Gastroesophageal sphincter (tissue), 4 donors: ENCODE data around the gene NPHP4. TPM values are rescaled to one million over a fixed set of nuclear protein-coding genes. Genes with fewer than 3 reads are reported as not detected.

Experiments
- ATAC-seq: fragments of 150-250 bp; one replicate; pipeline ENCODE4 v1.9.1; 2016; ENCODE audit warnings: mild to moderate bottlenecking, moderate library complexity
- H3K27ac ChIP-seq, 4 donors: fragments of 200-600 bp; sonication (generic) in 3 of 4; 1 replicate in 3 of 4; 2 replicates in 1 of 4; pipeline ENCODE4 v1.5.1; 2016 to 2019
- H3K27me3 ChIP-seq: fragments of 200-600 bp; sonication (generic); one replicate; pipeline ENCODE4 v1.5.1; 2019
- H3K36me3 ChIP-seq, 2 donors: fragments of 200-600 bp; sonication (generic); one replicate each; pipeline ENCODE4 v1.5.1; 2019; ENCODE audit warnings: control low read depth in 1 of 2
- H3K4me1 ChIP-seq, 3 donors: fragments of 200-600 bp; sonication (generic); 1 replicate in 2 of 3; 2 replicates in 1 of 3; pipeline ENCODE4 v1.5.1; 2016 to 2019; ENCODE audit warnings: control low read depth in 2 of 3
- H3K4me3 ChIP-seq, 2 donors: fragments of 200-600 bp; sonication (generic); one replicate each; pipeline ENCODE4 v1.5.1; 2019; ENCODE audit warnings: mild to moderate bottlenecking in 1 of 2, moderate library complexity in 1 of 2
- H3K9me3 ChIP-seq, 3 donors: fragments of 200-600 bp; sonication (generic); one replicate each; pipeline ENCODE4 v1.5.1; 2017 to 2019; ENCODE audit warnings: control low read depth in 2 of 3
- CTCF ChIP-seq, 4 experiments: fragments of 200-600 bp in 2 of 4; fragments of 450-650 bp in 2 of 4; sonication (generic) in 1 of 4; IDR thresholded peaks; one replicate each; pipeline ENCODE4 v1.5.1; 2017 to 2019; ENCODE audit warnings: antibody characterized with exemption in 4 of 4, mild to moderate bottlenecking in 2 of 4, moderate library complexity in 2 of 4
- EP300 ChIP-seq: sonication (generic); formaldehyde crosslinking; IDR thresholded peaks from one replicate; pipeline ENCODE4 v1.6.1; 2017; ENCODE audit warnings: antibody characterized with exemption, mild to moderate bottlenecking
- POLR2A ChIP-seq, 2 donors: fragments of 450-650 bp; IDR thresholded peaks; one replicate each; pipeline ENCODE4 v1.6.1; 2017; ENCODE audit warnings: antibody characterized with exemption in 2 of 2, mild to moderate bottlenecking in 2 of 2, moderate library complexity in 1 of 2
- POLR2AphosphoS5 ChIP-seq: sonication (generic); formaldehyde crosslinking; IDR thresholded peaks from one replicate; pipeline ENCODE4 v1.6.1; 2017; ENCODE audit warnings: antibody characterized with exemption
- WGBS, 2 donors: methylation state at CpG; one replicate each; pipeline ENCODE4 v1.1.5; 2018; ENCODE audit warnings: low coverage in 1 of 2; 5-methylcytosine and 5-hydroxymethylcytosine counted together
- total RNA-seq, 4 donors: library from RNA; depleted of rRNA; stranded (reverse); fragments of >200 nt; gene quantifications; one replicate each; pipeline ENCODE4 v1.1.0, GENCODE V29; 2016

The NPHP4 gene
- total RNA-seq, 4 donors from 2014 or later: 5.7 to 9.7 (median 6.2) TPM

- 82 to 85% methylated on average over 5 of the region's 5 CpGs for WGBS, 2 donors
Measured at GRCh38 chr1:5903031-5903430, 89.2 kb downstream of the NPHP4 start.

GRCh38 chr1:5901841-5902240 lies 90.4 kb downstream of the NPHP4 start:
- WGBS, 2 donors: 88% methylated on average over 1 of the region's 2 CpGs; no CpG with 5 or more reads in 1 of the 2 donors

More at GRCh38 chr1:5903031-5903430, 89.2 kb downstream of the NPHP4 start:
- Histone ChIP-seq H3K9me3 (no peaks in the 10 kb centered on the region), H3K27me3 (no peaks in the 10 kb centered on the region), H3K4me1 (no peaks in the 10 kb centered on the region), H3K27ac (no peak overlapping the region), H3K36me3 (peaks cover 0 to 84% of the 10 kb centered on the region in 2 donors), H3K4me3 (no peak overlapping the region)
- TF ChIP-seq EP300: no peak
- no peak for ATAC-seq

GRCh38 chr1:5901150-5901549 lies 91.1 kb downstream of the NPHP4 start:
- TF ChIP-seq EP300: no peak
- TF ChIP-seq POLR2AphosphoS5: no peak
- no peak for TF ChIP-seq POLR2A (IDR thresholded peaks at IDR 0.05)
- no peak for TF ChIP-seq CTCF (IDR thresholded peaks at IDR 0.05)
- H3K4me1 ChIP-seq: no peaks in the 10 kb centered on the region

More at GRCh38 chr1:5901841-5902240, 90.4 kb downstream of the NPHP4 start:
- H3K27ac ChIP-seq: no peak overlapping the region
- no peaks in the 10 kb centered on the region for H3K9me3 ChIP-seq
- no peak overlapping the region for H3K4me3 ChIP-seq
- H3K4me1 ChIP-seq: no peaks in the 10 kb centered on the region
- no peak for ATAC-seq
- TF ChIP-seq POLR2A (IDR thresholded peaks at IDR 0.05) (no peak), EP300 (no peak), POLR2AphosphoS5 (no peak), CTCF (IDR thresholded peaks at IDR 0.05) (no peak)
- H3K27me3 ChIP-seq: no peaks in the 10 kb centered on the region
- H3K36me3 ChIP-seq: peaks cover 0 to 85% of the 10 kb centered on the region in 2 donors

GRCh38 chr1:5898266-5898665 lies 94.0 kb downstream of the NPHP4 start:
- no peak for ATAC-seq
- no peak for TF ChIP-seq POLR2A (IDR thresholded peaks at IDR 0.05)
- TF ChIP-seq POLR2AphosphoS5: no peak
- TF ChIP-seq EP300: no peak
- no peak for TF ChIP-seq CTCF (IDR thresholded peaks at IDR 0.05)
- peaks cover 0 to 72% of the 10 kb centered on the region in 2 donors for H3K36me3 ChIP-seq
- no peaks in the 10 kb centered on the region for H3K9me3 ChIP-seq
- no peaks in the 10 kb centered on the region for H3K27me3 ChIP-seq
- H3K27ac ChIP-seq: no peak overlapping the region
- 90 to 93% methylated on average over 2 to 9 of the region's 17 CpGs for WGBS, 2 donors
- no peaks in the 10 kb centered on the region for H3K4me1 ChIP-seq
- H3K4me3 ChIP-seq: no peak overlapping the region

More at GRCh38 chr1:5901150-5901549, 91.1 kb downstream of the NPHP4 start:
- Histone ChIP-seq H3K27me3 (no peaks in the 10 kb centered on the region), H3K27ac (no peak overlapping the region), H3K9me3 (no peaks in the 10 kb centered on the region), H3K36me3 (peaks cover 0 to 84% of the 10 kb centered on the region in 2 donors), H3K4me3 (no peak overlapping the region)
- WGBS, 2 donors: 79 to 82% methylated on average over 5 of the region's 5 CpGs
- no peak for ATAC-seq

- no peak overlapping the region for H3K4me3 ChIP-seq
- H3K27me3 ChIP-seq: no peaks in the 10 kb centered on the region
- H3K9me3 ChIP-seq: no peaks in the 10 kb centered on the region
- no peak for ATAC-seq
- no peaks in the 10 kb centered on the region for H3K4me1 ChIP-seq
- WGBS, 2 donors: 75 to 84% methylated on average over 14 to 25 of the region's 29 CpGs
- H3K27ac ChIP-seq: no peak overlapping the region
- no peak for TF ChIP-seq EP300
- no peak for TF ChIP-seq POLR2AphosphoS5
- TF ChIP-seq CTCF (IDR thresholded peaks at IDR 0.05): no peak
- TF ChIP-seq POLR2A (IDR thresholded peaks at IDR 0.05): no peak
- H3K36me3 ChIP-seq: peaks cover 0 to 69% of the 10 kb centered on the region in 2 donors
Measured at GRCh38 chr1:5896706-5897660, 95.2 kb downstream of the NPHP4 start.
